Measurements from ENCODE around the gene DAB2IP. TPM values are rescaled to one million over a fixed set of nuclear protein-coding genes. Genes with fewer than 3 reads are reported as not detected.

DAB2IP gene
- total RNA-seq, 1 experiment from 2014 or later = 15.2 TPM

- Histone ChIP-seq H3K27ac (ENCODE audit: low read length) (no peak overlapping the region), H3K4me2 (ENCODE audit: low read length) (no peak overlapping the region), H3K9me3 (ENCODE audit: low read length) (no peaks in the 10 kb centered on the region), H3K36me3 (ENCODE audit: low read depth, low read length) (no peaks in the 10 kb centered on the region), H3K9ac (ENCODE audit: low read length) (no peak overlapping the region), H3K27me3 (ENCODE audit: low read length) (no peaks in the 10 kb centered on the region), H3F3A (ENCODE audit: low read length, unreplicated experiment) (no peaks in the 10 kb centered on the region), H2AFZ (ENCODE audit: low read length) (no peak overlapping the region), H3K79me2 (ENCODE audit: low read length) (no peaks in the 10 kb centered on the region), H3K4me3 (ENCODE audit: low read length) (no peak overlapping the region), H3K9me2 (replicated peaks; ENCODE audit: low read length) (no peaks in the 10 kb centered on the region), H3K4me1 (ENCODE audit: insufficient read depth, low read length) (peaks cover 11% of the 10 kb centered on the region; the same call in 1 of the 2 replicates), H4K20me1 (ENCODE audit: low read length) (no peaks in the 10 kb centered on the region)
- POLR2A ChIA-PET (ENCODE audit: unreplicated experiment) = no interaction called here
- intact Hi-C loops (cut with micrococcal nuclease) = no loop called here
- ATAC-seq = no peak
- no peak for DNase-seq
- TF ChIP-seq EZH2 (IDR thresholded peaks at IDR 0.05; ENCODE audit: low read length, unreplicated experiment) (no peak), EZH2phosphoT487 (IDR thresholded peaks at IDR 0.05; ENCODE audit: borderline replicate concordance, low read length) (no peak)
- TF ChIP-seq, protein P1, sequence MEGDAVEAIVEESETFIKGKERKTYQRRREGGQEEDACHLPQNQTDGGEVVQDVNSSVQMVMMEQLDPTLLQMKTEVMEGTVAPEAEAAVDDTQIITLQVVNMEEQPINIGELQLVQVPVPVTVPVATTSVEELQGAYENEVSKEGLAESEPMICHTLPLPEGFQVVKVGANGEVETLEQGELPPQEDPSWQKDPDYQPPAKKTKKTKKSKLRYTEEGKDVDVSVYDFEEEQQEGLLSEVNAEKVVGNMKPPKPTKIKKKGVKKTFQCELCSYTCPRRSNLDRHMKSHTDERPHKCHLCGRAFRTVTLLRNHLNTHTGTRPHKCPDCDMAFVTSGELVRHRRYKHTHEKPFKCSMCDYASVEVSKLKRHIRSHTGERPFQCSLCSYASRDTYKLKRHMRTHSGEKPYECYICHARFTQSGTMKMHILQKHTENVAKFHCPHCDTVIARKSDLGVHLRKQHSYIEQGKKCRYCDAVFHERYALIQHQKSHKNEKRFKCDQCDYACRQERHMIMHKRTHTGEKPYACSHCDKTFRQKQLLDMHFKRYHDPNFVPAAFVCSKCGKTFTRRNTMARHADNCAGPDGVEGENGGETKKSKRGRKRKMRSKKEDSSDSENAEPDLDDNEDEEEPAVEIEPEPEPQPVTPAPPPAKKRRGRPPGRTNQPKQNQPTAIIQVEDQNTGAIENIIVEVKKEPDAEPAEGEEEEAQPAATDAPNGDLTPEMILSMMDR (conservative IDR thresholded peaks at IDR 0.05; ENCODE audit: low read depth, low read length) = no peak
- CTCF ChIA-PET = no interaction called here
- BruUV-seq (replicated peaks) = no TSS peak
Observed at GRCh38 chr9:121636341-121636865, 15.0 kb upstream of the DAB2IP start.

DNA sequence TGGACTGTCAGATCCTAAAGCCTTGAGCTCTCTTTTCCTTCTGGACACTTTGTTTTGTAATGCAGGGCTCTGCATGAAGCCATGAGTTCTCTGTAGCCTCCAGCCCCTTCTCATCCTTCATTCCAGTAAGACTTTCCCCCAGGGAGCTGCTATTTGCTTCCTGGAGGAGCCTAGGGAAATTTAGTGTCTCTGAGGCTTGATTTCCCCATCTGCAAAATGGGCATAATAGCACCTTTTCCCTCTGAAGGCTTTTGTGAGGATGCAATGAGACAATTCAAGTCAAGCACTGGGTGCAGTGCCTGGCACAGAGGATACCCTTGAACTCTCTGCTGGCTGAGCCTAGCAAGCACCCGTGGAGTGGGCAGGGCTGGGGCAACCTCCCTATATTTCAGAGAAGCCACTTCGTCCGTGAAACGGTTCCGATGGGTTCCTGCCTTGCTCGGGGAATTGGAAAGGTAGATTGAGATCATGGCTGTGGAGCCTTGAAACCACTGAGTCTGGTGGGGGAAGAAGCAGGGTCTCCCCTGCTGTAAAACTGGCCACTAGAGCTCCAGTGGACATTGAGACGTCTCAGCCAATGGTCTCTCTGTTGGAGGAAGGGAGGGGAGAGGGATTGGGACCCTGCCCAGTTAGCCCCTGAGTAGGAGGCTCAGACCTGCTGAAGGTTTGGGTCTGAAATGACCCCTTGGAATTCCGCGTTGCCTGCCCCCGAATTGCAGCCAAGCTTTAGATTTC lies 14.3 kb upstream of the DAB2IP start:
- H3K4me1 ChIP-seq (ENCODE audit: insufficient read depth, low read length) = peaks cover 11% of the 10 kb centered on the region; the same call in 1 of the 2 replicates
- POLR2A ChIA-PET (ENCODE audit: unreplicated experiment) = no interaction called here
- no peak overlapping the region for H2AFZ ChIP-seq (ENCODE audit: low read length)
- H4K20me1 ChIP-seq (ENCODE audit: low read length) = no peaks in the 10 kb centered on the region
- DNase-seq (no peak), ATAC-seq (no peak)
- no peaks in the 10 kb centered on the region for H3K9me3 ChIP-seq (ENCODE audit: low read length)
- TF ChIP-seq, protein P1 (conservative IDR thresholded peaks at IDR 0.05; ENCODE audit: low read depth, low read length) = no peak
- TF ChIP-seq EZH2phosphoT487 (IDR thresholded peaks at IDR 0.05; ENCODE audit: borderline replicate concordance, low read length) = no peak
- no peak overlapping the region for H3K4me2 ChIP-seq (ENCODE audit: low read length)
- no peak overlapping the region for H3K9ac ChIP-seq (ENCODE audit: low read length)
- no peaks in the 10 kb centered on the region for H3K27me3 ChIP-seq (ENCODE audit: low read length)
- no peaks in the 10 kb centered on the region for H3K9me2 ChIP-seq (replicated peaks; ENCODE audit: low read length)
- no peaks in the 10 kb centered on the region for H3K36me3 ChIP-seq (ENCODE audit: low read depth, low read length)
- H3K27ac ChIP-seq (ENCODE audit: low read length) = no peak overlapping the region
- H3F3A ChIP-seq (ENCODE audit: low read length, unreplicated experiment) = no peaks in the 10 kb centered on the region
- intact Hi-C loops (cut with micrococcal nuclease) = no loop called here
- H3K79me2 ChIP-seq (ENCODE audit: low read length) = no peaks in the 10 kb centered on the region
- CTCF ChIA-PET = no interaction called here
- H3K4me3 ChIP-seq (ENCODE audit: low read length) = no peak overlapping the region
- no TSS peak for BruUV-seq (replicated peaks)

DNA sequence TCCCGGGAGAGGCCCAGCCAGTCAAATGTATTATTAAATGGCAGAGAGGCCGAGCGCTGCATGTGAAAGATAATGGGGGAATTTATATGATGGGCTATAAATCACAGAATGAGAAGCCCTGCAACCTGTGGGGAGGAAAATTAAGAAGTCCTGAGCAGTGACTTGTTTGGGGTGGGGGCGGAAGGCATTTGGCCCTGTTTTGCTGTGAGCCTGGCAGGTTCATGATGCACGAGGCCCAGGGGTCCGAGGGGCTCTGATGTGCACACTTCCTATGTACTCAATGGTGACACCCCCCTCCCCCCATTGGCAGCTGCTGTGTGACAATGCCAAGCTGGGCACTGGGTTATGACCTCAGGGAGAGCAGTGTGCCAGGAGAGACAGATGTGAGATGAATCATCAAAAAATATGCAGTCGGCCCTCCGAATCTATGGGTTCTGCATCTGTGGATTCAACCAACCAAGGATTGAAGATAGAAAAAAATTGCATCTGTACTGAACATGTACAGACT lies 13.7 kb upstream of the DAB2IP start:
- DNase-seq (peak; percentile 43), ATAC-seq (peak; percentile 41; the same call in 1 of the 2 replicates)
- ChIA-PET POLR2A (ENCODE audit: unreplicated experiment) (no interaction called here), CTCF (no interaction called here)
- no peaks in the 10 kb centered on the region for H3K9me3 ChIP-seq (ENCODE audit: low read length)
- TF ChIP-seq, protein P1 (conservative IDR thresholded peaks at IDR 0.05; ENCODE audit: low read depth, low read length) = no peak
- no peak for TF ChIP-seq EZH2 (IDR thresholded peaks at IDR 0.05; ENCODE audit: low read length, unreplicated experiment)
- TF ChIP-seq EZH2phosphoT487 (IDR thresholded peaks at IDR 0.05; ENCODE audit: borderline replicate concordance, low read length) = no peak
- no peak overlapping the region for H3K4me3 ChIP-seq (ENCODE audit: low read length)
- H3K27me3 ChIP-seq (ENCODE audit: low read length) = no peaks in the 10 kb centered on the region
- H3K9me2 ChIP-seq (replicated peaks; ENCODE audit: low read length) = no peaks in the 10 kb centered on the region
- no TSS peak for BruUV-seq (replicated peaks)
- H3F3A ChIP-seq (ENCODE audit: low read length, unreplicated experiment) = no peaks in the 10 kb centered on the region
- H2AFZ ChIP-seq (ENCODE audit: low read length) = no peak overlapping the region
- peaks cover 11% of the 10 kb centered on the region; the same call in 1 of the 2 replicates for H3K4me1 ChIP-seq (ENCODE audit: insufficient read depth, low read length)
- no peaks in the 10 kb centered on the region for H4K20me1 ChIP-seq (ENCODE audit: low read length)
- intact Hi-C loops (cut with micrococcal nuclease) = no loop called here
- H3K27ac ChIP-seq (ENCODE audit: low read length) = no peak overlapping the region
- no peak overlapping the region for H3K9ac ChIP-seq (ENCODE audit: low read length)
- H3K36me3 ChIP-seq (ENCODE audit: low read depth, low read length) = no peaks in the 10 kb centered on the region
- H3K4me2 ChIP-seq (ENCODE audit: low read length) = no peak overlapping the region
- H3K79me2 ChIP-seq (ENCODE audit: low read length) = no peaks in the 10 kb centered on the region

All from PC-3 (cell line).